IPS DF 19.7 (cell line): ENCODE results near the gene GCM1.
A peak's percentile ranks its signal among the peaks of the same experiment; 100 is the strongest.
"Not testable (repeated sequence)": the region's sequence is repeated elsewhere in the genome, so short reads cannot be mapped to it uniquely, and the experiment has no call there.

Experiments used
- DNase-seq: peaks from one replicate; pipeline ENCODE4 v3.0.0-alpha.2; 2013; ENCODE audit warnings: low read depth, low spot score

The GCM1 gene, protein sequence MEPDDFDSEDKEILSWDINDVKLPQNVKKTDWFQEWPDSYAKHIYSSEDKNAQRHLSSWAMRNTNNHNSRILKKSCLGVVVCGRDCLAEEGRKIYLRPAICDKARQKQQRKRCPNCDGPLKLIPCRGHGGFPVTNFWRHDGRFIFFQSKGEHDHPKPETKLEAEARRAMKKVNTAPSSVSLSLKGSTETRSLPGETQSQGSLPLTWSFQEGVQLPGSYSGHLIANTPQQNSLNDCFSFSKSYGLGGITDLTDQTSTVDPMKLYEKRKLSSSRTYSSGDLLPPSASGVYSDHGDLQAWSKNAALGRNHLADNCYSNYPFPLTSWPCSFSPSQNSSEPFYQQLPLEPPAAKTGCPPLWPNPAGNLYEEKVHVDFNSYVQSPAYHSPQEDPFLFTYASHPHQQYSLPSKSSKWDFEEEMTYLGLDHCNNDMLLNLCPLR

DNA sequence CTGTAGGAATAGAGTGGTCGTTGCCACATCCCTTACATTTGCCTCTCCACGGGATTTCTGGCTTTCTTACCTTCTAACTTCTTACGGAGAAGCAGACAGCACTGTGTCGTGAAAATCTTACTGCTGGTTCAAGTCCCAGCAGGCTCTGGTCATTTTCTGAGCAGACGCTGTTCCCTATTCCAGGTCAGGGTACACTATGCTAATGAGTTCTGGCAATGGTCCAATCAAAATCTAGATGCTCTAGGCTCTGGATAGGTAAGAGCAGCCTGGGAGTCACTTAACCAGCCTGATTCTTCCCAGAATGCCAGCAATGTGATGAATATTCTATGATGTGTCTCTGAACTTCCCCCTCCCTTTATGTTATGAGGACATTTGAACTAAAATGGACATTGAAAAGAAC, at the start of gene GCM1:
TSS of gene GCM1 (minus strand) at position 158 of the 400 bp plus-strand sequence. CDS start 3,209 bp downstream, outside the sequence.
- DNase-seq, result no peak

DNA sequence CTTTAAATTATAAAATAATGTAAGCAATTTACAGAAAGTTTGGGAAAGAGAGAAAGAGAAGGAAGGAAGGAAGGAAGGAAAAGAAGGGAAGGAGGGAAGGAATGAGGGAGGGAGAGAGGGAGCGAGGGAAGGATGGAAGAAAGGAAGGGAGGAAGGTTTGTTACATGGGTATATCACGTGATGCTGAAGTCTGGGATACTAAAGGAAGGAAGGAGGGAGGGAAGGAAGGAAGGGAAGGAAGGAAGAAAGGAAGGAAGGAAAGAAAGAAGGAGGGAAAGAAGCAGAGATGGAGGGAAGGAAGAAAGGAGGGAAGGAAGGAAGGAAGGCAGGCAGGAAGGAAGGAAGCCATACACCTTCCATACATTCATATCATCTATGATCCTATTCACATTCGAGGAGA, 48.9 kb upstream of the GCM1 start:
- DNase-seq, result no peak

DNA sequence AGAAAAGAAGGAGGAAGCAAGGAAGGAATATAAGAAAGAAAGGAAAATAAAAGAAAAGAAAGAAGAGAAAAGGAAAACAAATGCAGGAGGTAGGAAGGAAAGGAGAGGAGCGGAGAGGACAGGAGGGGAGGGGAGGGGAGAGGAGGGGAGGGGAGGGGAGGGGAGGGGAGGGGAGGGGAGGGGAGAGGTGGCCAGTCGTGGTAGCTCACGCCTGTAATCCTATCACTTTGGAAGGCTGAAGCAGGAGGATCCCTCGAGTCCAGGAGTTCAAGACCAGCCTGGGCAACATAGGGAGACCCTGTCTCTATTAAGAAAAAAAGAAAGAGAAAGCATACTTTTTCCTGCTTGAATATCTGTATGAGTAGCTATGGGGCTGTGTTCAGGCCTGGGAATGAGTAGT, 46.4 kb upstream of the GCM1 start:
- no peak for DNase-seq

DNA sequence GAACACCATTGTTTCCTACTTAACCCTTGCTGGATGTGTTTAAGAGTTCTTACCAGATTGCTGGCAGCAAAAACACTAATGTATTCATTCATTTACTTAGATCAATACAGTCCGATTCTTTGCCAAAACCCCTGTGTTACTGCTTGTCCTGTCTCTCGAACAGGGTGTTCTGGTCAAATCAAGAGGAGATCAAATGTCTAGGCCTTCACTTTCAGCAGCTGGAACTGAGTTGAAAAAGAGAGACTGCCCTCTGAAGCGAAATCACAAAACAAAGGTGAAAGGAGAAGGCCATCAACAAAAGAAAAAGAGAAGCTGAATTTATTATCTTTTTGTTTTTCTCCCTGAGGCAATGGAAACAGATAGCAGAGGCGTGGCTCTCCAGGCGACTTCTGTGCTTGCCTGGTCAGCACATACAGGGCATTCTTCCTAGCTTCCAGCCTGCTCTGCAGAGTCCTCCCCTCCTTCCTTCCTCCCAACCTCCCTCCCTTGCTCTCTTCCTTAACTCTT, 44.1 kb upstream of the GCM1 start:
- no peak for DNase-seq

DNA sequence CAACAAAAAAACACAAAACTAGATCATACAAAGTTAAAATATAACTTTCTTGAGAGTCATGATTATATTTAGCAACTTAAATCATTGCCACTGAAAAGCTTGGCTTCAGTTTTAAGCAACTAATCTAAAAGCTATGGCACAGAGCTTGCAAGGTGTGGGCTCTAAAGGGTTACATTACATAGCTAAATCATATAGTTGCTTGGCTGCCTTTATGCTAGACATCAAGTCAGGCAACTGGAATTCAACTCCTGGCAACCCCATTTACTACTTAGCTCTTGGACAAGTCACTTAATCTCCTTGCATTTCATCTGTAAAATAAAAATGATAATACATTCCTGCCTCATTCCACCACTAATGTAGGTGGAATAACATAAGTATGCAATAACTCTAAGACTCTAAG, 40.9 kb upstream of the GCM1 start:
- no peak for DNase-seq

DNA sequence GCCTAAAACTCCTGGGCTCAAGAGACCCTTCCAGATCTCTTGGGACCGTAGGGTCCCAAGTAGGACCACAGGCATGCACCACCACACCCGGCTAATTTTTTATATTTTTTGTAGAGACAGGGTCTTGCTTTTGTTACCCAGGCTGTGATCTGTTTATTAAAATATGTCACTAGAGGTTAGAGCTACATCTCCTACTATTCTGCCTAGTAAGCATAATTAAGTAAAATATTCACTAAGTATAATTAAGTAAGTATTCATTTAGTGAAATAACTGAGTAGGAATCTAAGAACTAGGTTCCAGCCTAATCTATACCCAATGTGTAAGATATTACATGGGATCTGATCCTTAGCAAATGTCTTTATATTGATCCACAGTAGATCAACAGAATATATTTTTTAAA, 40.2 kb upstream of the GCM1 start:
- no peak for DNase-seq

DNA sequence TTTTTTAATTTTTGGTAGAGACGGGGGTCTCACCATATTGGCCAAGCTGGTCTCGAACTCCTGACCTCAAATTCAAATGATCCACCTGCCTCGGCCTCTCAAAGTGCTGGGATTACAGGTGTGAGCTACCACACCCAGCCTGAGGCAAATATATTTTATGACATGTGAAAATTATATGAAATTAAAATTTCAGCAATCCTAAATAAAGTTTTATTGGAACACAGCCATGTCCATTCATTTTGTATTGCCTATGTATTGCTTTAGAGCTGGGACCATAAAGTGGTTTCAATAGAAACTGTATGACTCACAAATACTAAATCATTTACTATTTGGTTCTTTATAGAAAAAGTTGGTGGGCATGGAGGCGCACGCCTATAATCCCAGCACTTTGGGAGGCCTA, 32.0 kb upstream of the GCM1 start:
- no peak for DNase-seq

DNA sequence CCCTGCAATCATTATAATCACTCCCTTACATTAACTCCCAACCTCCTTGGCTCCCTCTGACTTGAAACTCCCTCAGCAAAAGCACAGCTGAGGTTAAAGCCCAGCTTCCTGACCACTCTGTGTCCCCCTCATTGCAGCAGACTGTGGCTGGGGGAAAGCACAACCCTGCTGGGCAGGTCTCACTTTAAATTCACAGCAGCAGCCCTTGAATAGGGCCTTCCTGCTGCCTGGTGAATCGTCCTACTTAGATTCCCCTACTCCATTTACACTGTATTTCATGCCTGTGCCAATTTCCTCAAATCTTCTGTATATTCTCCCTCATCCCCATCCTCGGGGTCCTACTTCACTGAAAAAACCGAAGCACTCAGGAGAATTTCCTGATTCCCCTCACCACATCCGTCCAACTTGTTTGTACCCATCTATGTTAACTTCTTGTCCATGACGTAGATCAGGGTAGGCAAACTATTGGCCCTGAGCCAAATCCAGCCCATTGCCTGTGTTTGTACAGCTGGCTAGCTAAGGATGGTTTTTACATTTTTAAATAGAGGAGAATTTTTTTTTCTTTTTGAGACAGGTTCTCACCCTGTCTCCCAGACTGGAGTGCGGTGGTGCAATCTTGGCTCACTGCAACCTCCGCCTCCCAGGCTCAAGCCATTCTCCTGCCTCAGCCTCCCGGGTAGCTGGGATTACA, 31.5 kb upstream of the GCM1 start:
- no peak for DNase-seq

DNA sequence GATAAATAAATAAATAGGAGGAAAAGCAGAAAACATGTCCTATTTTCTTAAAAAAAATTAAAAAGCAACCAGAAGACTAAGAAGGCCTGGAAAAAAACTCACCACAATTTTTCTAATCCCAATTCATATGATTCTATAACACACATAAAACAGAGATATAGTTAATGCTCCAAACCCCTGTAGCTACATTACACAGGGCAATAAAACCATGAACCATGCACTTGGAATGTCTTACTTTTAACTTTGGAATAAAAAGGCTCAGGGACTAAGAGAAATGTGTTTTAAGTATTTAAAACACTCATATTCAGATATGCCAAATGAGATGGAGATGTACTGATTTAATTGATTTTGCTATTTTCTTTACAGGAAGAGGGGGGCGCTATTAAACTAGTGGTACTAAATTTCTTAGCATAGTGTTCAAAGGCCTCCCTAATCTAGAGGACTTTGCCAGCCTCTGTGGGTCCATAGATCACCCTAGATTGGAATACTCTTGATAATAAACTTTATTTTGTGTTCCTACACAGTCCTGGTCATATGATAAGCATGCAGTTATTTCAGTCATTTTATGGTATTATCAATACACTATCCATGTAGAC, 30.3 kb upstream of the GCM1 start:
- DNase-seq, result no peak

DNA sequence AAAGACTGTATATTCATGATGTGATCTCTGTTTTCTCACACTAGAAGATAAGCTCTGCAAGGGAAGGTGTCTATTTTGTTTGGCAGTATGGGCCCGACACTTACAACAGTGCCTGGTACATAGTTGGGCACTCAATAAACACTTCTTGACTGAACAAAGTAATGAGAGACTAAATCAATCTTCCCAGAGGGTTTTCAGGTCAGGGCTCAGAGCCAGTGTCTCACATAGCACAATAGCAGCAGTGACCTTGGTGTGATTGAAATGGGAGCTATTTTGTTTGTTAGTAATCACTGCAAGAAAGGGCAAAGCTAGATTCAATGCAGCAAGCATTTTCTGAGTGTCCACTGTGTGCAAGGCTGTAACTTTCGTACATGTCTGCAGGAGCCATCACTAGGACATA, 26.4 kb upstream of the GCM1 start:
- DNase-seq, result no peak

DNA sequence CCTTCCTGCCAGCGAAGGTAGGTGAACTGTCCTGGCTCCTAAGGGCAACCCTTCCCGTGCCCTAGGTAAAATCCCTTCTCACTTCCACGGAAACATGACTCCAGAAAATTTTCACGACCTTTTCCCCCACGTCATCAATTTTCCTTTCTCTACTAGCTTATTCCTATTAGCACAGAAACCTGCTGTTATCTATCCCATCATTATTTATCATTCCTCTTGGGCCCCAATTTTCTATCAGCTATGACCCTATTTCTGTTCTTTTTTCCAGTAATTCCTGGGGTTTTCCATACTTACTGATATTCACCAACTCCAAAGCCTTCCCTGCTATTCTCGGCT, 23.8 kb upstream of the GCM1 start:
- no peak for DNase-seq

DNA sequence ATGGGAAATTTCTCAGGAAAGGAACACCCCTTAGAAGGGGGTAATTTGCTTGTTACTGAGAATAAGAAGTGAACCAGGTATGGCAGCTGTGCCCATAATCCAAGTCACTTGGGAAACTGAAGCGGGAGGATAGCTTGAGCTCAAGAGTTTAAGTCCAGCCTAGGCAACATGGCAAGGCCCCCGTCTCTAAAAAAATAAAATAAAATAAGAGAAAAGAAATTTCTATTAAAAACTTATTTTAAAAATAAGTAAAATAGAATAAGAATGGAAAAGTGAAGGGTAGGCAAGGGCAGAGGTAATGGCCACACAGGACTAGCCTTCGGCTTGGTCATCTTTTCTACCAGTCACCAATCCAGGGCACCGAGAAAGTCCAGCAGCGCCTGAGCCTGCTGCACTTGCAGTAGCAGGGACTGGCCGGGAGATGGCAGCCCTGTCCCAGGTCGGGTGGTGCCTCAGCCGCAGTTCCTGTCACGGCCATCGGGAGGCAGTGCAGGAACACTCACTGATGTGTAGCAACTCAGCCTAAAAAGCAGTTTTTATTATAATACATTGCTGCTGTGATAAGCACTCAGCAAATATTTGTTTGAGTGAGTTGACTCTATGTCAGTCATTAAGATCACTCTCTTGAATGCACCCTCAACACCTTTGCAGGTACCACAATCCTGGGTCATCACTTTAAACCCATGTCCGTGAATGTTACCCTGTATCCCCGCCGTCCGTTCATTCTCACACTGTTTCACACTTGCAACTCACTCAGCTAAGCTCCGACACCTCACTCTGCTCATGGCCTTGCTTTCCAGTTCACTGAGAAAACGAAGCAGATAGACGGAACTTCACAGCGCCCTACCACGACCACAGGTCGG, 23.2 kb upstream of the GCM1 start:
- DNase-seq, result peak; percentile 23

DNA sequence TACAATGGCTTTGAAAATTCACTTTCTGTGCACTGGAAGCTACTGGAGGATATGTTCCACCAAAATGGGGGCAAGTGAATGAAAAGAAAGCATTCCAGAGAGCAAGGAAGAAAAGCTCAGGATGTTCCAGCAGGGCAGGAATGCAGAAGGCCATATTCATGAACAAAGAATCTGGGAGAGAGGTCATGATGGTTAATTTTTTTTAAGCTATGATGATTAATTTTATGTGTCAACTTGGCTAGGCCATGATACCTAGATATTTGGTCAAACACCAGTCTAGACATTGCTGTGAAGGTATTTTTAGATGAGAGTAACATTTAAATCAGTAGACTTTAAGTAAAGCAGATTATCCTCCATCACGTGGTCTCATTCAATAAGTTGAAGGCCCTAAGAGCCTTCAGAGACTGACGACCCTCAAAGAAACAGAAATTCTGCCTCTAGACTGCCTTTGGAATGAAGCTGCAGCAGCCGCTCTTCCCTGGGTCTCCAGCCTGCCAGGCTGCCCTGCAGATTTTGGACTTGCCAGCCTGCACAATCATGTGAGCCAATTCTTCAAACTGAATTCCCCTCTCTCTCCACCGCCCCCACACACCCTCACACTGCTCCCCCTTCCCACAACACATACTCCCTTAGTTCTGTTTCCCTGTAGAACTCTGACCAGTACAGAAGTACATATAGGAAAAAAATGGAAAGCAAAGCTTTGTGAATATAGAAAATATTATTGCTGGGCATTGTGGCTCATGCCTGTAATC, 20.1 kb upstream of the GCM1 start:
- no peak for DNase-seq

DNA sequence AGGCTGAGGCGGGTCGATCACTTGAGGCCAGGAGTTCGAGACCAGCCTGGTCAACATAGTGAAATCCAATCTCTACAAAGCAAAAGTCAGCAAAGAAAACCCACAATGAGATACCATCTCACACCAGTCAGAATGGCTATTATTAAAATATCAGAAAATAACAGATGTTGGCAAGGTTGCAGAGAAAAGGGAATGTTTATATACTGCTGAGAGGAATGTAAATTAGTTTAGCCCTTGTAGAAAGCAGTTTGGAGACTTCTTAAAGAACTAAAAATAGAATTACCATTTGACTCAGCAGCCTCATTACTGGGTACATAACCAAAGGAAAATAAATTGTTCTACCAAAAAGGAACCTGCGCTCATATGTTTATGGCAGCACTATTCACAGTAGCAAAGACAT, 16.7 kb upstream of the GCM1 start:
- no peak for DNase-seq

DNA sequence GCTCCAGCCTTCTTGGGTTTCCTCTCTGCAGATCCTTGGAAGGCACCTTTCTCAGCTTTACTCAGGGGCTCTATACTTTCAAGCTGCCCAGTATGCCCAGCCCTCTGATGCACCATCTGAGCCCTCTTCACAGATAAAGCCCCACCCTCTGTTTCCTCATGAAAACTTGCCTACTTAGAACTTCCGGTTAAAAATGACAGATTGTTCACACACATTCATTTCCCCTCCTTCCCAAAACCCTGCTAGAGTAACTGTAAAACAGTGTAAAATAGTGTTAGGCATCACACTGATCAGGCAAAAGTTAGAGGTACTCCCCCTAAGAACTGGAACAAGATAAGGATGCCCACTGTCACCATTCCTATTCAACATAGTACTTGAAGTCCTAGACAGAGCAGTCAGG, 14.0 kb upstream of the GCM1 start:
- DNase-seq, result no peak

DNA sequence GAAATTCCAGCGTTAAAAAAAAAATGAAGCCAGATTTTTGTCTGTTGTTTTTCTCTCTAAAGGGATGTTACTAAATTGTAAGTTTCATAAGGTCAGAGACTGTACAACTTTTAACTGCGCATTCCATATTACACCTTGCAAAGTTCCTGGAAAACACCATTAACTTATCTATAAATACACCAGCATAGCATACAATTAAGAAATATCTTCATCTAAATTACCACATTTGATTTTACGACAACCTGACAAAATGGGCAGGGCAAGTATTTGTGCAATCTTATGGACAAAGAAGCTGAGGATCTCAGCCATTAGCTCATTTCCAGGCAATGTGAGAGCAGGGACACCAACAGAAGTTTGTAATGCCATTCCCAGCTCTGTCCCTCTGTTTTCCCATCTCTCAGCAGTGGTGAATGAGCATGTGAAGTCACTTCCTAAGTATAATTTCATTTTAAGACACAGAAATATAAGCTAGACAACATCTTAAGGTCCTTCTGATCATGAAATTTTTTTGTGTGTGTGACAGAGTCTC, 12.9 kb upstream of the GCM1 start:
- DNase-seq, result no peak

DNA sequence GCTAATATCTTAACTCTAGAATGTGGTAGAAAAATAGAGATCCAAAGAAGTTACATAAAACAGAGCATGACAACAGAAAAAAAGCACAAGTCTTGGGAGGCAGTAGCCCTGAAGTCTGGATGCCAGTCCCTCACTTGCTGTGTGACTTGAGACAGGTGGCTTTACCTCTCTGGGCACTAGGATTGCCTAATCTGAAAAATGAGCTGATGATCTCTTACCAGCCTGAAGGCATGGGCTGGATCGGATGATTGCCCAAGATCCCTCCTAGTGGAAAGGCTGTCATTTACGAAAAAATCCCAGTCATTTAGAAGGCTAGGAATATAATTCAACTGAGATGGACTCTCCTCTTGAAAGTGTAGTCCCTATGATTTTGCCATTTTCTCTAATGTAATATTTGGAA, 10.9 kb upstream of the GCM1 start:
- no peak for DNase-seq

DNA sequence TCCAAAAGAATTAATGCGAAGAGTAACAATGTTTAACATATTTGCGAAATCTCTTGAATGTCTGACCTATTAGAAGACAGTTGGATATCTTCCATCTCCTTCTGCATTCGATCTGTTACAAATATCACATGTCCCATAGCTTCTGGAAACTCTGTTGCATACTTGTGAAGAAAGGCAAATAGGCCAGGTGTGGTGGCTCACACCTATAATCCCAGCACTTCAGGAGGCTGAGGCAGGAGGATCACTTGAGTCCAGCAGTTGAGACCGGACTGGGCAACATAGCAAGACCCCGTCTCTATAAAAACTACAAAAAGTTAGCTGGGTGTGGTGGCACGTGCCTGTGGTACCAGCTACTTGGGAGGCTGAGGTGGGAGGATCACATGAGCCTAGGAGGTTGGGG, 9.4 kb upstream of the GCM1 start:
- not testable (repeated sequence) for DNase-seq

DNA sequence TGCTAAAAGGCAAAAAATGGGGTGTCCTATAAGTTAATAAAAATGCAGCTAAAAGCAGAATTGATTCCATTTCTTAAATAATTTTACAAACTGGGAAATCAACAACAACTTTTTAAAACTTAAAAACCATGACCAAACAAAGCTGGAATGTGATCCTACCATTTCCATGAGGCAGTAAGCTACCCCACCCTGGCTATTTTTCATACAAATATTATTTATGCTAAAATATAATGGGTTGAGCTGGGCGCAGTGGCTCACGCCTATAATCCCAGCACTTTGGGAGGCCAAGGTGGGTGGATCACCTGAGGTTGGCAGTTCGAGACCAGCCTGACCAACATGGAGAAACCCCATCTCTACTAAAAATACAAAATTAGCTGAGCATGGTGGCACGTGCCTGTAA, 6.6 kb upstream of the GCM1 start:
- DNase-seq, result not testable (repeated sequence)

DNA sequence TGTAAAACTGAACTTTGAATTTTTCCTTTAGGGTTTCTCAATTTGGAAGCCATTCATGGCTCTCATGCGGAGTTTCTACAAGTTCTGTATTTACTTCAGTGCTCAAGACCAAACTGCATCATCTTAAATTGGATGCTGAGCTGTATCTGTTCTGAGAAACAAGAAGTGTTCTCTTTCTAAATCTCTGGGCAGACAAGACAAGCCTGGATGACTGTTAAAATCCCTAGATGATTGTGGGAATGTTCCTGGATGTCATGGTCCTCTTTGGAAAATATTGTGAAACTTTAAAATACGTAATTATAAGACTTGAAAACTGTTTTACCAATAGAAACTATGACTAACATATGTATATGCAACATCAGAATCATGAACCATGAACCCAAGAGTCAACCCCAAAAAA, 6.2 kb upstream of the GCM1 start:
- DNase-seq, result no peak

DNA sequence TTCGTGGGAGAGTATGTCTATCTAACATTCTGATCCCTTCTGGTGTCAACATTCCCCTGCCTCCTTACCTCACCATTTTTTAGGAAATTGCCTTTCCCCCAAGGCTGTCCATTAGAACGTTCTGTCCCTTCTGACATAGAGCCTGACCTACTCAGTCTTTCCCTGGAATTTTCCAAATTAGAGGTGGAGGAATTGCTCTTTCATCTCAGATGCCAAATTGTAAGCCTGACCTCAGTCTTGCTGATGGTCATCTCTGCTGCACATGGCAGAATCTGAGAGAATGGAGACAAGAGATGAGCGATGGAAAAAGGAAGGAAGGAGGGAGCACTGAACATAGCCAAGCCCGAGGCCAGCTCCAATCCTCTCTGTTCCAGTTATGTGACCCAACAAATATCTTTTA, 5.4 kb upstream of the GCM1 start:
- DNase-seq, result no peak
